HCT116 (cell line): ENCODE measurements around the gene MTMR10. TPM values are rescaled to one million over a fixed set of nuclear protein-coding genes. Genes with fewer than 3 reads are reported as not detected.

Experiments
- ATAC-seq: fragments of 200-7000 bp; cut with Tn5 transposase; 2 replicates; pipeline ENCODE4 v1.9.1; 2020; ENCODE audit warnings: mild to moderate bottlenecking, moderate library complexity
- BruUV-seq: library from RNA; stranded (reverse); fragments of 400-500 nt; replicated peaks from 2 replicates; lab custom pipeline; 2021; lab: Mats Ljungman, UMichigan
- CTCF ChIA-PET: fragments of 300-600 bp; sonication (Branson Sonifier 250); formaldehyde crosslinking; loops from one replicate; lab custom pipeline; 2021; ENCODE audit warnings: antibody characterized with exemption; lab: Charles Lee
- POLR2A ChIA-PET: fragments of 300-600, 350-600 bp; sonication (Branson Sonifier 250); formaldehyde crosslinking; loops from one replicate; lab custom pipeline; 2021; ENCODE audit warnings: antibody characterized with exemption; lab: Charles Lee
- RAD21 ChIA-PET, 2 experiments: fragments of 300-600 bp; sonication (Branson Sonifier 250); formaldehyde crosslinking; loops; one replicate each; lab custom pipeline; 2023; ENCODE audit warnings: low total read pairs in 2 of 2; ENCODE audit not compliant: uncharacterized antibody in 2 of 2, unreplicated experiment in 2 of 2, low non-redundant PET in 1 of 2; lab: Charles Lee
- DNase-seq: peaks from one replicate; pipeline ENCODE4 v3.0.0-alpha.2; 2010; ENCODE audit warnings: low read depth, low spot score
- H2AFZ ChIP-seq: fragments of 200-600 bp; shearing (Covaris generic), sonication (generic); 2 replicates; pipeline ENCODE4 v1.6.1; 2017; ENCODE audit warnings: low read depth, mixed run types, mixed read lengths, antibody characterized with exemption, low read length; ENCODE audit not compliant: poor library complexity, severe bottlenecking
- H3K27ac ChIP-seq: 2 replicates; pipeline ENCODE4 v1.5.1; 2012; ENCODE audit warnings: low read depth, low read length
- H3K27me3 ChIP-seq: fragments of 200-600 bp; sonication (generic); 2 replicates; pipeline ENCODE4 v1.6.1; 2016; ENCODE audit warnings: mixed run types, low read length, mixed read lengths; ENCODE audit not compliant: insufficient read depth
- H3K36me3 ChIP-seq, 2 experiments: fragments of 200-500 bp in 1 of 2; fragments of 200-600 bp in 1 of 2; sonication (Bioruptor generic) in 1 of 2; sonication (generic) in 1 of 2; 2 replicates each; pipeline versions ENCODE4 v1.5.1 to v1.6.1; 2014 to 2016; ENCODE audit warnings: low read length in 2 of 2, inconsistent platforms in 1 of 2, mixed read lengths in 1 of 2, mixed run types in 1 of 2; ENCODE audit not compliant: insufficient read depth in 2 of 2, control insufficient read depth in 1 of 2
- H3K4me1 ChIP-seq, 2 experiments: fragments of 200-600 bp in 1 of 2; sonication (generic) in 1 of 2; 2 replicates each; pipeline versions ENCODE4 v1.5.1 to v1.6.1; 2012 to 2017; ENCODE audit warnings: low read length in 2 of 2, inconsistent platforms in 1 of 2, mild to moderate bottlenecking in 1 of 2, mixed read lengths in 1 of 2, mixed run types in 1 of 2, moderate library complexity in 1 of 2; ENCODE audit not compliant: insufficient read depth in 2 of 2, control insufficient read depth in 1 of 2
- H3K4me2 ChIP-seq: fragments of 200-600 bp; sonication (generic); 2 replicates; pipeline ENCODE4 v1.6.1; 2017; ENCODE audit warnings: mixed run types, low read length, mixed read lengths
- H3K4me3 ChIP-seq, 2 experiments: fragments of 200-600 bp in 1 of 2; sonication (generic) in 1 of 2; replicated peaks in 1 of 2; 2 replicates each; pipeline ENCODE4 v1.5.1; 2011 to 2016; ENCODE audit warnings: low read length in 2 of 2, control low read depth in 1 of 2, low read depth in 1 of 2, mild to moderate bottlenecking in 1 of 2, mixed read lengths in 1 of 2, mixed run types in 1 of 2
- H3K79me2 ChIP-seq: fragments of 200-600 bp; sonication (generic); 2 replicates; pipeline ENCODE4 v1.6.1; 2017; ENCODE audit warnings: mild to moderate bottlenecking, mixed run types, low read length, moderate library complexity, mixed read lengths; ENCODE audit not compliant: insufficient read depth
- H3K9ac ChIP-seq: fragments of 200-600 bp; sonication (generic); 2 replicates; pipeline ENCODE4 v1.6.1; 2016; ENCODE audit warnings: low read length, mixed read lengths
- H3K9me2 ChIP-seq: fragments of 200-600 bp; sonication (generic), shearing (Covaris generic); 2 replicates; pipeline ENCODE4 v1.6.1; 2017; ENCODE audit warnings: mixed run types, mild to moderate bottlenecking, moderate library complexity; ENCODE audit not compliant: insufficient read depth
- H3K9me3 ChIP-seq, 2 experiments: fragments of 200-500 bp in 1 of 2; fragments of 200-600 bp in 1 of 2; sonication (Bioruptor generic) in 1 of 2; sonication (generic) in 1 of 2; 2 replicates each; pipeline ENCODE4 v1.6.1; 2014 to 2017; ENCODE audit warnings: low read length in 2 of 2, mixed read lengths in 2 of 2, inconsistent platforms in 1 of 2, low read depth in 1 of 2, mild to moderate bottlenecking in 1 of 2, mixed run types in 1 of 2, moderate library complexity in 1 of 2; ENCODE audit not compliant: control insufficient read depth in 1 of 2, insufficient read depth in 1 of 2
- H4K20me1 ChIP-seq: fragments of 200-600 bp; sonication (generic), shearing (Covaris generic); 2 replicates; pipeline ENCODE4 v1.6.1; 2017; ENCODE audit warnings: mixed run types, mild to moderate bottlenecking, moderate library complexity; ENCODE audit not compliant: insufficient read depth
- CEBPB ChIP-seq: IDR thresholded peaks from 2 replicates; pipeline ENCODE4 v1.6.1; 2012; ENCODE audit warnings: low read depth
- MAX ChIP-seq: IDR thresholded peaks from 2 replicates; pipeline ENCODE4 v1.6.1; 2012
- POLR2A ChIP-seq: IDR thresholded peaks from 2 replicates; pipeline ENCODE4 v1.7.0; 2011; ENCODE audit warnings: borderline replicate concordance; ENCODE audit not compliant: insufficient read depth, insufficient read length; ENCODE audit errors: extremely low read depth
- REST ChIP-seq: IDR thresholded peaks from 2 replicates; pipeline ENCODE4 v1.6.1; 2012; ENCODE audit warnings: low read depth
- SRF ChIP-seq: IDR thresholded peaks from 2 replicates; pipeline ENCODE4 v1.6.1; 2012; ENCODE audit warnings: low read depth
- TCF7L2 ChIP-seq: IDR thresholded peaks from 2 replicates; pipeline ENCODE4 v1.7.0; 2011; ENCODE audit warnings: borderline replicate concordance, inconsistent platforms; ENCODE audit not compliant: insufficient read depth, insufficient read length; ENCODE audit errors: extremely low read depth
- intact Hi-C: fragments of 100-400 bp; cut with micrococcal nuclease; formaldehyde crosslinking; loops from 2 replicates; pipeline ENCODE4 v1.10.0; 2022
- total RNA-seq: library from RNA; stranded (reverse); gene quantifications from one replicate; pipeline ENCODE4 v1.2.1, GENCODE V29; 2021; ENCODE audit not compliant: unreplicated experiment

MTMR10 gene
- total RNA-seq, 1 experiment from 2014 or later: 13.4 TPM

GRCh38 chr15:31032961-31033371 is 41.5 kb upstream of the MTMR10 start:
- no peak overlapping the region for H3K4me2 ChIP-seq
- H3K79me2 ChIP-seq: no peaks in the 10 kb centered on the region
- H3K27me3 ChIP-seq: no peaks in the 10 kb centered on the region
- CTCF ChIA-PET: no interaction called here
- H3K36me3 ChIP-seq: no peaks in the 10 kb centered on the region
- no TSS peak for BruUV-seq
- intact Hi-C loops: no loop called here
- no peaks in the 10 kb centered on the region for H4K20me1 ChIP-seq
- H2AFZ ChIP-seq: no peak overlapping the region
- no peak overlapping the region for H3K27ac ChIP-seq
- TF ChIP-seq SRF (no peak), MAX (no peak), POLR2A (no peak)
- POLR2A ChIA-PET: no interaction called here
- no peaks in the 10 kb centered on the region for H3K9me3 ChIP-seq
- no peaks in the 10 kb centered on the region for H3K9me2 ChIP-seq
- RAD21 ChIA-PET: no interaction called here
- H3K4me1 ChIP-seq: no peaks in the 10 kb centered on the region
- no peak for ATAC-seq
- no peak overlapping the region for H3K9ac ChIP-seq
- no peak overlapping the region for H3K4me3 ChIP-seq
- no peak for DNase-seq

- Histone ChIP-seq H3K79me2 (no peaks in the 10 kb centered on the region), H3K9me2 (no peaks in the 10 kb centered on the region), H3K4me2 (no peak overlapping the region), H3K27ac (no peak overlapping the region), H4K20me1 (no peaks in the 10 kb centered on the region), H3K4me1 (no peaks in the 10 kb centered on the region), H3K27me3 (no peaks in the 10 kb centered on the region), H3K9ac (no peak overlapping the region), H2AFZ (no peak overlapping the region), H3K36me3 (no peaks in the 10 kb centered on the region), H3K9me3 (no peaks in the 10 kb centered on the region), H3K4me3 (no peak overlapping the region)
- POLR2A ChIA-PET: no interaction called here
- intact Hi-C loops: no loop called here
- no peak for TF ChIP-seq REST
- no peak for TF ChIP-seq CEBPB
- no peak for TF ChIP-seq POLR2A
- no peak for TF ChIP-seq TCF7L2
- DNase-seq: no peak
- no peak for ATAC-seq
- RAD21 ChIA-PET: no interaction called here
- BruUV-seq: no TSS peak
- CTCF ChIA-PET: no interaction called here
Measured at GRCh38 chr15:31031471-31032067, 40.1 kb upstream of the MTMR10 start.
